NCI-H2227 treated with DMSO at 0.1 percent for 48 hours (cell line): ENCODE results near the gene ZNF385D.
A peak's percentile ranks its signal among the peaks of the same experiment; 100 is the strongest.

ENCODE experiments used
- DNase-seq: peaks from one replicate; lab custom pipeline; 2025; lab: John Stamatoyannopoulos, UW

The ZNF385D gene

DNA sequence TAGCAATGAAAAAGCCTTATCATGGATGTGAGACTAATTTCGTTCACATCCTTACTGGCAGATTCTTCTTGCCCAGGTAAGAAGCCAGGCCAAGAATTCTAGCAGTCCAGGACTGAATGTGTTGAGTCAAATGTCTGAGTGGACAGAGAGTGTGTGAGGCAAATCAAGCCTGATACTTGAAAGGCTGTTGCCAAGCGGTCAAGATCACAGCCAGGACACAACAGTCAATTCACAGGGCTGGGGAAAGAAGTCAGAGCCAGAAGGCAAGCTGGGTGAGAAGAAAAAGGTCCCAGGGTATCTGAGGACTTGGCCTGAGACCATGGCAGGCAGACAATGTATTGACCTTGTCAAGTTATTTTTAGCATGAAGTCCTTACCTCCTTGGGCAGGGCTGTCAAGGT lies 301.3 kb downstream of the ZNF385D start:
- no peak for DNase-seq

DNA sequence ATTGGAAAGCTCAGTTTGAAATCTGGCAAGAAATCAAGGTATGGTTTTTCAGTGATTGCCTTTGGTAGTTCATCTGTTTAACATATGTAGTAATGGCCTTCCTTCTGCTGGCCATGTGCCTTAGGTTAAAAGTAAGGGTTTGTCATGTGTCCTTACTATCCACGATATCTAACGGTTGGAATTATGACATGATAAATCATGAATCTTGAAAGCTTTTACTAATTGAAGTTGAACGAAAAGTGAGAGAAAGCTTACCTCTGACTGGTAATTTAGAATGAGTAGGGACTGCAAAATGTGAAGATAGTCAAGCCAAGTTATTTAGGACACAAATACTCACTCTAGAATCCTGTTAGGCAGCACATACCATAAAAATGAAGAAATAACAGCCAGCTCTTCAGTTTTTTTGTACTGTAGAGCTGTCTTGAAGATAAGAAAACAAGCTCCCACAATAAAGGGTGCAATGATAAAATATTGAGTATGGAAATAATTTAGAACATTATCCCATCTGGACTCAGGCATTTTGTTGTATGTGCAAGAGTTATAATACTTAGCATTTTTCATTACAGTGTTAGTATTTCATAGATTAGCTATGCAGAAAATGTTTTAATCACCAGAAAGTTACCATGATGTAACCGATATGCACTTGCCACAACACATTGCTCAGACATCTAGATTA lies 303.4 kb downstream of the ZNF385D start:
- DNase-seq = no peak

DNA sequence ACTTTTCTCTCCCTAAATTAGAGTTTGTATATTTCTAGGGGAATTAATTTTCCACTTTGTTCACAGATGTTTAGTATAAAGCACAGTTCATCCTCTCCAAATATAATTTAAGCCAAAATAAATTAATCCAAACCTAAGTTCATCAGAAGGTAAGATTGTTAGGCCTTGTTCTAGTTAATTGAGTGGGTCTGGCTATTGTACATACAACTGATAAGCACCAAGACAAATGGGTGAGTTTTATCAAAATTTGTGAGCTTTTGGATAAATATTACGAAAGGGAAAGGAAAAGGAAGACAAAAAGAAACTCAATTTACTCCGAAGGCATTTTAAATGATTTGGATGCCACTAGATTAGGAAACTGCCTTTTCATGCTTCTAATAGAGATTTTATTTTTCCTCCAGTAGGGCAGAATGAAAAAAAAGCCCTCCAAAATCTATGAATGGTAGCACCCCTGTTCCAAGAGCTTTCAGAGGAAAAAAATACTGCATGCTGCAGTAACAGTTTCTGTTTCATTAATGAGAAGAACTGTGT lies 304.0 kb downstream of the ZNF385D start:
- DNase-seq = no peak

DNA sequence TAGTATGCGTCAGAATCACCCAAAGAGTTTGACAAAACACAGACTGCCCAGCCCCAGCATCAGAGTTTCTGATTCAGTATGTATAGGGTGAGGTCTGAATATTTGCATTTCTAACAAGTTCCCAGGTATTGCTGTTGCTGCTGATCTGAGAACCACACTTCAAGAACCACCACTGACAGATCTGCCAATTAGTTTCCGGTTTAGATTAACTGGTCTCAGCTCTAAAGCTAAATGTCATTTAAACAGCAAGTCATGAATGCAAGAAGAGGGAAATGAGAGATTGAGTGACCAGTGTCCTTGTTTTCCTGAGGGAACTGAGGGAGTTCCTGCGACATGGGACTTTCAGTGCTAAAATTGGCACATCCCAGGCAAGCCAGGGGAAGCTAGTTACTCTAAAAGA lies 305.0 kb downstream of the ZNF385D start:
- no peak for DNase-seq

DNA sequence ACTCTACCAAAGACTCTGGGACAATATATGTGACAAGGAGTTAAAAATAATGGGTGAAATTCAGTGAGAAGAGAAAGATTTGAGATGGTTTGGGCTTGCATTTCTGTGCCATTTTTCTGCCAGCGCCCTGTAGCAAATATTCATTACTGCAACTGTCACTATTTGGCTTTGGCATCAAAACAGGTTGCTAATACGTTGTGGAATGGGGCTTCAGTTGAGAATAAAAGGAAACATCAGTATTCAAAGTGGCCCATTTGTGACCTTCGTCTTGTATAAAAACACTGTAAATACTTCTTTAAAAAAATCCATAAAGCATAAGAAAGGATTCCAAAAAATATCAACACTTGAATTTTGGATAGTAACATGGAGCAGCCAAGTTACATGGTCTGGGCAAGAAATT lies 309.2 kb downstream of the ZNF385D start:
- no peak for DNase-seq

DNA sequence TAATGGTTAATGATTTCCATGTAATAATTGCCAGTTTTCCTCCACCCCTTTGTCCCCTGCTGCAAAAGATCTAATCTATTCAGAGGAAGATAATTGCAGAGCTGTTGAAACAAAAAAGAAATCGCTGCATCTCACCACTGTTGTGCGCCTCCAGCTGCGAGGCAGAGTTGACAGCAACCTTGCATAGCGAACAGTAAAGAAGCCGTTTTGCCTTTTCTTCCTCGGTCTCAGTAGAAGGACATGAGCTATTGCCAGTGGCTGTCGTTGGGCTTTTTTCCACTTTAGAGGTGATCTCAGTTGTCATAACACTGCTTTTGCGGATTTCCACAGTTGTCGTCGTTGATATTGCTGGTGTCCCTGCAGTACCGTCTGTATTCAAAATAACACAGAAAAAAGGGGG lies 314.2 kb downstream of the ZNF385D start:
- DNase-seq = no peak

DNA sequence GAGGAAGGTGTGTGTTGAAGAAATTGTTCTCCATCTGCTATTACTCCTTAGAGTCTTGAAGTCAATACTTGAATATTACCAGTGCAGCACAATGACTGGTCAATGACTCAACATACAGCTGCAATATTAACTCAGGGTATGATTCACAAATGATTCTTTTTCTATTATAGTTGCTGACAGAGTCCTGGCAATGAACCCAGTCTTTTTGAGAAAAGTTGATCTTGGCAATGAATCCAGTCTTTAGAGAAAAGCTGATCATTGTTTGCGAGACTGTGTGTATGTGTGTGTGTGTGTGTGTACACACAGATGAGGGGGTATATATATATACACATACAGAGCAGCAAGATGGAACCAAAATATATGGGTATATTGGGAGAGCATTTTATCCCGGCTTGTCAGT lies 315.1 kb downstream of the ZNF385D start:
- DNase-seq = no peak

DNA sequence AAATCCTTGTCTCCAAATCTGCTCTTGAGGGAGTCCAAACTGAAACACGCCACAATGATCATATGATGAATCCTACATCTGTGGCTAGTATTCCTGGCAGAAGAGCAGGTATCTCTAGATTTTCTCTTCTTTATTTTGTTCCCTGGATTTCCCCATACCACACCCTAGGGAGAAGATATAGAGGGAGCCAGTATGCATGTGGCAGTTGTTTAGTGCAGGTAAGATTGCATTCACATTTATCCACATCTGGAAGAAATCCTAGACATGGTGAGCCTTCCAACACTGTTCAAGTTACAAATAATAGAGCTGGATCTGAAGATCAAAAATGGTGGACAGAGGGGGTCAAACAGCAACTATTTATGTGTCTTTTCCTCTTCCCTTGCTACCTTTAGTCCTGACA lies 316.7 kb downstream of the ZNF385D start:
- no peak for DNase-seq

DNA sequence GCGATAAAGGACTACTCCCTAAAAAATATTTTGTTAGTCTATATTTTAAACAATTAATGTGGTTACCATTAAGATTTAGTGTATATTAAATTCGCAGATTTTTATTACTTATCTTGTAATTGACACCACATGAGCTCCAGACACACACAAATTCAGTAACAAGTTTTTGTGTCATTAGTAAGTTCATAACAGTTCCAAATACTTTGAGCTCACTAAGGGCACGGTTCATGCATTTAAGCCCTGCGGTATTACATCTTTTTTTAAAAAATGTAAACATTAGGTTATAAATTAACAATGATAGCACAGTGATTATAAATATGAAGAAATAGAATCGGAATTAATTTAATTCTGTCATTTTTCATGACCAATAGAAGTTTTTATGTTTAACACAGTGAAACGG lies 317.3 kb downstream of the ZNF385D start:
- no peak for DNase-seq

DNA sequence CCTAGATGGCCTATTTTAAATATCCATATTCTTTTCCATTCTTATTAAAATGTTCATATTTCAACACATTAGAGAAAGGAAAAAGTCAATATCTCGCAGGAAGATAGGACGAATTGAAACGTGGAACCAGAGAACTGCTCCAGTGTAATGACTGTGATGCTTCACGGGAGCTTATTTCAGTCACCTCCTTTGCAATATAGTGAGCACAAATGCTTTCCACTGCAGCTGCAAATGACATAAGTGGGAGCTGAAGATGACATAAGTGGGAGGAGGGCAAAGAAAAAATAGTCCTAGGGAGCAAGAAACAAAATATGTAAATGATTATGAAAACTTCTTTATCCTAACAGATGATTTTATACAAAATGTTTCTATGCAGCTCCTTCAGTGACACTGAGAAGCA lies 324.1 kb downstream of the ZNF385D start:
- no peak for DNase-seq

DNA sequence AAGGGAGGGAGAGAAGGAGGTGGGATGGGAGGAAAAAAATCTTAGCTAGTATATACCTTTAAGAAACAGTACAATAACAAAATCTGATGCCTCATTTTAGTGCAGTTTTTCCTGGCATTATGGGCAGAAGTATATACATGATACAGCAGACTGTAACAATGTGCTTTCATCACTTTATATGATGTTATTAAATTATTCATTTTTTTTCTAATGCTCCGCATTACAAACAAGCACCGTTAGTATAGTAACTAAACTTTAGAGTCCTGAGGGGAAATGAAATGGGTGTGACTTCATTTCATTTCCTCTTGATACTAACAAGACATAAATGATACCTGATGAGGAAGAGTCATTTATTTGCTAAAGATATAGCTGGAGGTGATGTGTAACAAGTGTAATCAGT lies 325.3 kb downstream of the ZNF385D start:
- no peak for DNase-seq

DNA sequence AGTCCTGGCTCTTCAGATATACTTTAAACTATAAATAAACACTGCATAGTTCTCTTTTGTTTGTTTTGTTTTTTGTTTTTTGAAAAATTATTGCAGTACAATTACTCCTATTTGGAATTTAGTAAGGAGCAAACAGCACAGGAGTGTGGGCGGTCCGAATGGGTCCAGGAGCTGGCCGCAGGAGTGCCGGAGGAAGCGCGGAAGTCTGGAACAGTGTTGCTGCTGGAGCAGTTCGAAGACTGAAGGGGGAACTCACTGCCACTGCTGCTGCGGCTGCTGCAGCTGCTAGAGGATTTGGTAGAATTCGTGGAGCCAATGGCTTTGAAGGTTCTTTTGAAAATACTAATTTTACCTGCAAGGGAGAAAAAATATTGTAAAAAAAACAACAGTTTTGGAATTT lies 329.9 kb downstream of the ZNF385D start:
- no peak for DNase-seq

DNA sequence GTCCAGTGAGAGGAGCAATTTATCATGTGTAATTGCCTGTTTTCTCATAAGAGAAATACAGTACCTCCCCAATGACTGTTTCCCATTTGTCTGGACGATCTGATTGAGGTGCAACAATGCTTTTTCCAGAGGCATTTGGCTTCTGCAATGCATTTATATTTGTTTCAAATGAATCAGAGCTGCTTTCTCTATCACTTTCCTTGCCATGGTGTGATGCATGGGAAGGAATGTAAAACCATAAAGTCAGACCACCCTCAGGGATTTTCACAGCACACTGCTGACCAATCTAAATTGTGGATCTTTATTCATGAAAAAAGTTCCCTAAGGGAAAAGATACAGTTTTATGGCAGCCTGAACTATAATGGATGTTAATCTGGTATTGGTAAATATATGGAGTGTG lies 333.0 kb downstream of the ZNF385D start:
- DNase-seq = no peak

DNA sequence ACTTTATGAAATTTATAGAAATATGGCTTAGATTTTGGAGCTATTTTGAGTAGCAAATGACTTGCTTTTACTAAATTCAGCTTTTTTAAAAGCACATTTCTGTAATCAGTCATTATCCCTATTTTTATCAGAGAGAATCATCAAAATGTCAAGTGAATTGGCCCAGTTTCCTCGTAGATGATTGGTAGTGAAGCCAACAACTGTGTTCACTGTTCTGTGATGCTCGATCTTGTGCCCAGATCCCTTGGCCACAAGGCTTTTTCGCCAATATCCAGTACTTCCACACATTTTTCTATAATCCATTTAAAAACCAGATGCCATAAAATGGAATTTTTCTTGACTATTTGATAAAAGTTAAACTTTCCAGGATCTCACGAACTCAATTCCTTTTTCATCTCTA lies 336.5 kb downstream of the ZNF385D start:
- no peak for DNase-seq

DNA sequence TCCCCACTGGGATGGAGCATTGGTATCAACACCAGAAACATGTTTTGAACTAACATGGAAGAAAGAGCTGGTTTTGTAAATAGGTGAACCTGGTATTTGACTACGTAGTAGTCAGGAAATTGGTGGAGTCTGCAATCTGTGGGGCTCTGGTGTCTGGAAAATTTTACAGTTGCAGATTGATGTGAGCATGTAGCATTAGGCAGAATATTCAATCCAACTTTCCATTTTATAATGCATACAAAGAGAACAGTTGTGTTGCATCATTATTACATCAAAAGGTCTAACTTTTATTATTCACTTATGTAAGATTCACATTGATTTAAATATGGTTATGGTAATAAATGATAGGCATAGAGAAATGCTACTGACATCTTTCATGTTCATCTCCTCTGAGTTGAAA lies 340.0 kb downstream of the ZNF385D start:
- no peak for DNase-seq

DNA sequence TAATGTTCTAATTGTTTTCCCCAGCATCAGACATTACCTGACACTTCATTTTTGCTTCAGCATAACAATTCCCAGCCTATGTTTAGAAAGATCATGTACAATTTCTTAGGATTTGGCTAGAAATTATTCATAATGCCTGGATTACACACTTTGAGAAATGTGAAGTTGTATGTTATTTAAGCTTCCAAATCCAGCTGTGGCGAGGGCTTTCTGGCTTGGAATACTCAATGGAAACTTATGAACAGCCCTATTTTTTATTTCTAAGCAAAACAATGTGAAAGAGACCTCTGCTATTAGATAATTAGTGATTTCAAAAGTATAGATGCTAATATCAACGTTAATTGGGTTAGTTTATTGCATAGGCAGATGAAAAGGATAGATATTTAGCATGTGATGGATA lies 341.6 kb downstream of the ZNF385D start:
- DNase-seq = no peak

DNA sequence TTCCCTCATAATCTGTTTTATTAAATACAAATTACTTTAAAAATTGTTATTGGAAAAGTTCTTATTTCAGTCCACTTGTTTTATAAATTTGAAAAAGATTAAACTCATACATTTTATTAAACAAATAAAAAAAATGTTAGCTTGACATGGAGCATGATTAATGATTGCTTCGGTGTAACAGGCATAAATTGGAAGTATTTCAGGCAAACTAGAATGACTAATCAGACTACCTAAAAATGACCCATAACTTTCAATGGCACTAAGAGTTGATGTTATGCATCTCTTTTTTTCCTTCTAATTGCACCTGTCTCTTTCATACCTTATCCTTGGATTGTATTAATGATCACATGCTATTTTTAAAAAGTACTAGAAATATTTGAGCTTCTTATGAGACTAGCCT lies 343.3 kb downstream of the ZNF385D start:
- no peak for DNase-seq

DNA sequence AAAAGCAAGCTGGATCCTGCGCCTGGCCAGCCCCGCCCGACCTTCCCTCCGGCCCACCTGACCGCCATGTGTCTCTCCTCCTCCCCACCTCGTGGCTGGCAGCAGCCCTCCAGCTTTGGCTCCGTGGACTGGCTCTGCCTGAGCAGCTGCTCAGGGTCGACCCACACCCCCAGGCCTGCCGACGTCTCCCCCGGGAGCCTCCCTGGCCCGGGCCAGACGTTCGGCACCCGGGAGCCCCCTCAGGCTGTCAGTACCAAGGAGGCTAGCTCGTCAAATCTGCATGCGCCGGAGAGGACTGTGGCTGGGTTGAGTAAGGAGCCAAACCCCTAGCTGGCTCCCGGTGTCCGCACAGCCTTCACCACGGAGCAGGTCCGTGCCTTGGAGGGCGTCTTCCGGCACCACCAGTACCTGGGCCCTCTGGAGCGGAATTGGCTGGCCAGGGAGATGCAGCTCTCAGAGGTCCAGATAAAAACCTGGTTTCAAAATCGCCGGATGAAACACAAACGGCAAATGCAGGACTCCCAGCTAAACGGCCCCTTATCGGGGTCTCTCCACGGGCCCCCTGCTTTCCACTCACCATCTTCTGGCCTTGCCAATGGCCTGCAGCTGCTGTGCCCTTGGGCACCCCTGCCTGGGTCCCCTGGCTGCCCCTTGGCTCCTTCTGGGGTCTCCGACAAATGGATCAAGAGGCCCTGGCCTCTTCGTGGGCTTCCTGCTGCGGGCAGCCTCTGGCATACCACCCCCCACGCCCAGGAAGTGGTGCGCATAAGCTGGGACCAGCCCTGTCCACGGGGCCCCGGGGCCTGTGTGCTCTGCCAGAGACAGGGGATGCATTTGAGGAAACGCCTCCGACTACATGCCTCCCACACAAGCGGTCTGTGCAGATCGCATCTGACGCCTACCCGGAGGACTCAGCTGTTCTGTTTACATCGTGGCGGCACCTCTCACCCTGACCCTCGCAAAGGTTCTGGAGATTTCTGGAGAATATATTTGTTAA lies 345.0 kb downstream of the ZNF385D start:
- DNase-seq = no peak

DNA sequence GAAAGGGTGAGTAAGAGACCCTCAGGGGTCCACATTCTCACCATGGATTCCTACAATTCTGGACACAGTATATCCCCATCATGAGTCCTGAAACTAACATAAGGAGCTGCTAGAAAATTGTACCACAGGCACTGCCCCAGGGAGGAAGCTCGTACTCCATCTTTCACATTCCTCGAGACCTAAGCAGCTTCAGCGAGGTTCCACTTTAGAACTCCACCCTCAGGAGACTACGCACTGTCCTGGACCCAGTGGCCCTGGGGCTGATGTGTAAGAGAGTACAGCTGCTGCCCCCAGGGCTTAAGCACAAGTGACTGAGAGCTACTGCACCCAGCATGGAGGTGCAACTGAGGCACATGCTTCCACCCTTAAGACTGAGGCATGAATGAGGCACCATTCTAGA lies 352.5 kb downstream of the ZNF385D start:
- no peak for DNase-seq

DNA sequence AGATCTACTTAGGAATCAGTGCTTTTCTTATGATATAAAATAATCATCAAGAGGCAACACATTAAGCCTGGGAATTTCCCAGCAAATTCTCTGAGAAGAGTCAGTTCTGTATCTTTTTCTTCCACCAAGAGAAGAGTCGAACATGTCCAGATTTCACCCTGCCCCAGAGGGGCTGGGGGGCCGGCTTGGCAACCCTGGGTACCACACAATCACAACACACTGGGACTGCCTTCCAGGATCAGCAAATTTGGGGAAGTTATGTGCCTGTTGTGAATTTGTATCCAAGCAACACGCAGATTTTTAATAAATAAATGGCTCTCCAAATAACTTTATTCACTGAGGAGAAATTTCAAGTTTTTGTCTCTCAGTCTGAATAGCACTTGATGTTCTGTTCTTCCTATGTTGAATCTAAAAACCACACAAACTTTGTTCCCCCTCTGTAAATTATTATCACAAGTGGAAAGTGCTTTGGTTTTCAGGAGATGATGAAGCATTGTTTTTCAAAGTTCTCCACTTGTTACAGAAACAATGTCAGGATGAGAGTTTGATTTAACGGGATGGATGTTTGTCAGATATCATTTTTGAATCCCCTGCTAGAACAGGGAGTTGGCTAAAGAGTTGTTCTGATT lies 357.2 kb downstream of the ZNF385D start:
- DNase-seq = no peak

DNA sequence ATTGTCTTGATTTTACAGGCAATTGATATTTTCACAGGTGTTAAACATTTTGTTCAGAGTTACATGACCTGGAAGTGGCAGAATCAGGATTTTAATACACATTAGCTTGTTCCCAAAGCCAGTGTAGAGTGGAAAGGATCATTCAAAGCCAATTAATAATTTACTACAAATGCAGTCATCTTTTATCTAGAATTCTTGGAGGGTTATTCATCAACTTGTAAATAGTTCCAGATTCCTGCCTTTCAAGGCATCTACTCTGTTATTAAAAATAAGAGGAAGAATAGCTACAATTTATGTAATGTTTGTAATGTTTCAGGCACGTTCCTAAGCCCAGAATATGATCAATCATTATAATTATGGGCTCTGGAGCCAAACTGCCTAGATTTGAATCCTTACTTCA lies 358.5 kb downstream of the ZNF385D start:
- no peak for DNase-seq

DNA sequence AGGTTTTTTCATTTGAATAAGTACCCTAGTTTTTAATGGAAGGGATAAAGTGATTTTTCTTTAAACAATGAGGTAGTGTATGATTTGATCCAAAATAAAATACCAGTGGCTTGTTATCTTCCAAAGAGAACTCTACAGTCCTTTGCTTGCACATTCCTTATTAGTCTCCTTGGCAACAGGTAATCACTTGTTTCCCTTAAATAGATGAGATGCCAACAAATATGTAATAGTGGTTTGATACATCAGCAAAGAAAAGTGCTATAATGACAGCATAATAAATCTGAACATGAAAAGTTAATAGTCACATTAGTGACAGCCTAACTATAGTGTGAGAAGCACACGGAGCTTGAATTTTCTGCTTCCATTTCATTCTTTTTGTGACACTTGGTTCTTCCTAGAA lies 360.2 kb downstream of the ZNF385D start:
- peak; percentile 24 for DNase-seq

DNA sequence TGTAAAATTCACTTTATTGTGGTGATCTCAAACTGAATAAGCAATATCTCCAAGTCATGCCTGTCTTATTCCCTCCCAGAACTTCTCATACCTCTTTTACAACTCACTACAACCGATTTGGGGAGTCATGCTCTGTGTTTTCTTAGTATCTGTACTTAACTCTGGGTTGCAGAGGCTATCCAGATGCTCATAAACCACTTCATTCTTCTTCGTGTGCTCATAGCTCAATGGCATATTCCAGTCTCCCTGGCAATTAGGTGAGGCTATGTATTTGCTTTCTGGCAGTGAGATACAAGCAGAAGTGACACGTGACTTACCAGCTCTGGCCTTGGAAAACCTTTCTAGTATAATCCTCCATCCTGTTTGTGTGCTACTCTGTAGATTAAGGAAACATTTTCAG lies 360.9 kb downstream of the ZNF385D start:
- peak; percentile 1 for DNase-seq
